Endothelial cell of umbilical vein (primary cell): ENCODE data around the gene KRT77.

ENCODE experiments used
- CTCF ChIP-seq, 2 donors: IDR thresholded peaks; 1 replicate in 1 of 2; 2 replicates in 1 of 2; pipeline ENCODE4 v1.5.1; 2011; ENCODE audit warnings: low read length in 2 of 2, mild to moderate bottlenecking in 2 of 2, moderate library complexity in 2 of 2, control low read depth in 1 of 2, inconsistent platforms in 1 of 2, low read depth in 1 of 2; ENCODE audit not compliant: insufficient read depth in 1 of 2; ENCODE audit errors: extremely low read depth in 1 of 2
- EZH2 ChIP-seq: IDR thresholded peaks from 2 replicates; pipeline ENCODE4 v1.6.1; 2012; ENCODE audit warnings: borderline replicate concordance, low read depth, mild to moderate bottlenecking, moderate library complexity, low read length, inconsistent platforms; ENCODE audit not compliant: severe bottlenecking

- TF ChIP-seq CTCF (IDR thresholded peaks at IDR 0.05; ENCODE audit: extremely low read depth in 1 of 2, insufficient read depth in 1 of 2, low read depth in 1 of 2, low read length in 2 of 2) (no peak), EZH2 (no peak)
Observed at GRCh38 chr12:52702338-52702737, 986 bp downstream of the KRT77 start.
